GM18909 (cell line): Measurements from ENCODE around the gene ZNF227.
A peak's percentile ranks its signal among the peaks of the same experiment; 100 is the strongest.
"Not testable (repeated sequence)": the region's sequence is repeated elsewhere in the genome, so short reads cannot be mapped to it uniquely, and the experiment has no call there.

Source experiments
- ATAC-seq: cut with Tn5 transposase; IDR thresholded peaks from one replicate; pipeline ENCODE4 v1.9.1; 2021; ENCODE audit warnings: mild to moderate bottlenecking; ENCODE audit not compliant: unreplicated experiment, poor library complexity

Gene ZNF227

GRCh38 chr19:44212250-44212865, at the start of gene ZNF227:
Gene ZNF227, plus strand, starts transcription at chr19:44212532. Its CDS starts 5,261 bp downstream, at chr19:44217793.
- ATAC-seq: peak; percentile 91

- ATAC-seq: no peak
Observed at GRCh38 chr19:44163789-44164188, 48.5 kb upstream of the ZNF227 start.

- peak; percentile 24 for ATAC-seq
Observed at GRCh38 chr19:44164327-44164672, 48.0 kb upstream of the ZNF227 start.

- peak; percentile 94 for ATAC-seq
Observed at GRCh38 chr19:44164673-44165512, 47.4 kb upstream of the ZNF227 start, which contains the start of gene ZNF226. Gene ZNF226, plus strand, starts transcription at chr19:44165100. Its CDS starts 4,981 bp downstream, at chr19:44170081.

GRCh38 chr19:44170660-44171059, 41.7 kb upstream of the ZNF227 start:
- not testable (repeated sequence) for ATAC-seq

- no peak for ATAC-seq
Observed at GRCh38 chr19:44176590-44176989, 35.7 kb upstream of the ZNF227 start.

GRCh38 chr19:44180968-44181367, 31.4 kb upstream of the ZNF227 start:
- no peak for ATAC-seq

GRCh38 chr19:44182145-44182544, 30.2 kb upstream of the ZNF227 start:
- no peak for ATAC-seq

GRCh38 chr19:44190020-44190419, 22.3 kb upstream of the ZNF227 start:
- no peak for ATAC-seq

- ATAC-seq: no peak
Observed at GRCh38 chr19:44192127-44192526, 20.2 kb upstream of the ZNF227 start.

GRCh38 chr19:44196772-44197171, 15.6 kb upstream of the ZNF227 start:
- no peak for ATAC-seq

- ATAC-seq: no peak
Observed at GRCh38 chr19:44202470-44202869, 9.9 kb upstream of the ZNF227 start.

- ATAC-seq: no peak
Observed at GRCh38 chr19:44202974-44203373, 9.4 kb upstream of the ZNF227 start.

GRCh38 chr19:44203877-44204276, 8.5 kb upstream of the ZNF227 start:
- ATAC-seq: not testable (repeated sequence)

GRCh38 chr19:44204772-44205171, 7.6 kb upstream of the ZNF227 start:
- no peak for ATAC-seq

GRCh38 chr19:44207126-44207803, 5.1 kb upstream of the ZNF227 start:
- peak; percentile 93 for ATAC-seq

- peak; percentile 13 for ATAC-seq
Observed at GRCh38 chr19:44212866-44213346, 574 bp downstream of the ZNF227 start.

GRCh38 chr19:44219926-44220325, 7.6 kb downstream of the ZNF227 start:
- not testable (repeated sequence) for ATAC-seq

- not testable (repeated sequence) for ATAC-seq
Observed at GRCh38 chr19:44220761-44221160, 8.4 kb downstream of the ZNF227 start.

GRCh38 chr19:44221291-44221690, 9.0 kb downstream of the ZNF227 start:
- ATAC-seq: not testable (repeated sequence)

- no peak for ATAC-seq
Observed at GRCh38 chr19:44228318-44228717, 16.0 kb downstream of the ZNF227 start.
